Neural cell (in vitro differentiated cells): ENCODE results near the gene GPS1. TPM values are rescaled to one million over a fixed set of nuclear protein-coding genes. Genes with fewer than 3 reads are reported as not detected.

ENCODE experiments used
- H2AFZ ChIP-seq: fragments of 200-600, 300-800 bp; sonication (generic), shearing (Covaris generic); 2 replicates; pipeline ENCODE4 v1.6.0; 2014; ENCODE audit warnings: low read depth, mild to moderate bottlenecking, antibody characterized with exemption, low read length, moderate library complexity
- H3F3A ChIP-seq: fragments of 200-600 bp; shearing (Covaris generic); 2 replicates; pipeline ENCODE4 v1.6.1; 2016; ENCODE audit warnings: mild to moderate bottlenecking, moderate library complexity, mixed read lengths, antibody characterized with exemption, low read length; ENCODE audit not compliant: insufficient read depth, poor library complexity, severe bottlenecking
- H3K27ac ChIP-seq: fragments of 200-600, 300-800 bp; sonication (generic), shearing (Covaris generic); 2 replicates; pipeline ENCODE4 v1.5.1; 2014; ENCODE audit warnings: mild to moderate bottlenecking, low read length, moderate library complexity
- H3K27me3 ChIP-seq: fragments of 300-800, 200-600 bp; sonication (generic), shearing (Covaris generic); 2 replicates; pipeline ENCODE4 v1.6.0; 2014; ENCODE audit warnings: mild to moderate bottlenecking, low read depth, low read length, moderate library complexity; ENCODE audit not compliant: insufficient read depth
- H3K36me3 ChIP-seq: fragments of 300-800, 200-600 bp; sonication (generic), shearing (Covaris generic); 2 replicates; pipeline ENCODE4 v1.5.1; 2014; ENCODE audit warnings: mild to moderate bottlenecking, antibody characterized with exemption, low read length, moderate library complexity; ENCODE audit not compliant: insufficient read depth
- H3K4me2 ChIP-seq: fragments of 300-800, 200-600 bp; sonication (generic), shearing (Covaris generic); 2 replicates; pipeline ENCODE4 v1.6.0; 2014; ENCODE audit warnings: mild to moderate bottlenecking, low read length
- H3K4me3 ChIP-seq: fragments of 300-800, 200-600 bp; sonication (generic), shearing (Covaris generic); 2 replicates; pipeline ENCODE4 v1.5.1; 2014; ENCODE audit warnings: mild to moderate bottlenecking, low read length, moderate library complexity
- H3K79me2 ChIP-seq: fragments of 200-600 bp; shearing (Covaris generic); replicated peaks from 2 replicates; pipeline ENCODE4 v1.6.0; 2014; ENCODE audit warnings: mild to moderate bottlenecking, low read length, moderate library complexity; ENCODE audit not compliant: insufficient read depth
- H3K9ac ChIP-seq: fragments of 300-800, 200-600 bp; sonication (generic), shearing (Covaris generic); 2 replicates; pipeline ENCODE4 v1.6.1; 2016; ENCODE audit warnings: mild to moderate bottlenecking, low read length, mixed read lengths
- H3K9me2 ChIP-seq: fragments of 200-600 bp; shearing (Covaris generic); 2 replicates; pipeline ENCODE4 v1.6.1; 2016; ENCODE audit warnings: mild to moderate bottlenecking, low read length, mixed read lengths; ENCODE audit not compliant: insufficient read depth
- H3K9me3 ChIP-seq: fragments of 200-600, 300-800 bp; sonication (generic), shearing (Covaris generic); 2 replicates; pipeline ENCODE4 v1.6.1; 2016; ENCODE audit warnings: mild to moderate bottlenecking, mixed run types, low read length, moderate library complexity, mixed read lengths
- H4K20me1 ChIP-seq: fragments of 200-600 bp; shearing (Covaris generic); 2 replicates; pipeline ENCODE4 v1.6.1; 2016; ENCODE audit warnings: mild to moderate bottlenecking, mixed run types; ENCODE audit not compliant: insufficient read depth
- CTCF ChIP-seq: fragments of 450-650 bp; IDR thresholded peaks from 2 replicates; pipeline ENCODE4 v1.5.1; 2014; ENCODE audit warnings: antibody characterized with exemption, mild to moderate bottlenecking, moderate library complexity; ENCODE audit not compliant: poor library complexity, severe bottlenecking
- EP300 ChIP-seq: fragments of 450-650 bp; conservative IDR thresholded peaks from 2 replicates; pipeline ENCODE4 v1.6.1; 2014; ENCODE audit warnings: antibody characterized with exemption, mild to moderate bottlenecking, moderate library complexity; ENCODE audit not compliant: poor library complexity, severe bottlenecking
- EZH2 ChIP-seq: fragments of 200-600, 300-800 bp; shearing (Covaris generic), sonication (generic); IDR thresholded peaks from 2 replicates; pipeline ENCODE4 v1.6.1; 2014; ENCODE audit warnings: antibody characterized with exemption, low read length, borderline replicate concordance, mild to moderate bottlenecking; ENCODE audit not compliant: insufficient read depth, poor library complexity, severe bottlenecking
- MXI1 ChIP-seq: fragments of 450-650 bp; conservative IDR thresholded peaks from 2 replicates; pipeline ENCODE4 v1.6.1; 2014; ENCODE audit warnings: antibody characterized with exemption, mild to moderate bottlenecking; ENCODE audit not compliant: poor library complexity, severe bottlenecking
- POLR2AphosphoS5 ChIP-seq: IDR thresholded peaks from 2 replicates; pipeline ENCODE4 v1.6.1; 2012
- RAD21 ChIP-seq: fragments of 450-650 bp; conservative IDR thresholded peaks from 2 replicates; pipeline ENCODE4 v1.6.1; 2014; ENCODE audit warnings: antibody characterized with exemption, mild to moderate bottlenecking, moderate library complexity
- REST ChIP-seq: IDR thresholded peaks from 2 replicates; pipeline ENCODE4 v1.6.1; 2012; ENCODE audit warnings: borderline replicate concordance
- SMC3 ChIP-seq: fragments of 450-650 bp; conservative IDR thresholded peaks from 2 replicates; pipeline ENCODE4 v1.6.1; 2014; ENCODE audit warnings: antibody characterized with exemption, mild to moderate bottlenecking, moderate library complexity; ENCODE audit not compliant: poor library complexity
- TAF1 ChIP-seq: IDR thresholded peaks from 2 replicates; pipeline ENCODE4 v1.6.1; 2012; ENCODE audit warnings: low read depth
- polyA plus RNA-seq: library from polyadenylated mRNA; depleted of rRNA; stranded (reverse); fragments of >200 nt; gene quantifications from 2 replicates; pipeline ENCODE4 v1.2.3, GENCODE V29; 2014

The GPS1 gene
- polyA plus RNA-seq, 1 donor from 2014 or later = 170 TPM

DNA sequence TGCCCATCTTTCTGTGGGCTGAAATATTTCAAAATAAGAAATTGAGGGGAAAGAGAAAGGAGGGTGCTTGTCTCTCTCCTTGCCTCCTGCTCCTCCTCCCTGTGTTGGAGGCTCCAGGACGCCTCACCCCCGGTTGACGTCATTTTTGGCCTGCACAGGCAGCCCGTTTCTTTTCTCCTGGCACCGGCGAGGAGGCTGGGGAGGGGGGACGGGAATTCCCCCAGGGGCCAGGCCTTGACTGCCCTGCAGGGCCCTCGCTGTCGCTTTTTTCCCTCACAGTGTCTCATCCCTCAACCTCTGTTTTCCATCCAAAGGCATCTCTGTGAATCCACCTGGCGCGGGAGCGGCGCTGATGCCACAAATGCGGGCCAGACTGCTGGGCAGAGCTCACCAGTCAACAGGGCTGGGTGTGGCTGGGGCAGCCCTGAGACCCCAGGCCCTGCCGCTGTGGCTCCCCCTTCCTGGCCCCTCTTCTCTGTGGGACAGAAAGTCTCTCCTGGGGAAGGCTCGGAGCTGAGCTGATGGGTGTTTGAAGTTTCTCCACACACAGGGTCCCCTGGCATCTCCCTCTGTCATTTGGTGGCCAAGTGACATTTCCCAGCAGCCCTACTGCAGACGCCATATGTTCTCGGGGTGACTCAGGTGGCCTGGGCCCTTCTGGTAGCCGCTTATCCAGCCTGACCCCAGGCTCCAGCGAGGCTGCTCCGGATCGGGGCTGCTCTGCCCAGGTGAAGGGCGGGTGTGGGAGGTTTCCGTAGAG, 45.0 kb upstream of the GPS1 start:
- H3K4me3 ChIP-seq = no peak overlapping the region
- no peak overlapping the region for H3K4me2 ChIP-seq
- no peaks in the 10 kb centered on the region for H3F3A ChIP-seq
- no peak overlapping the region for H2AFZ ChIP-seq
- no peaks in the 10 kb centered on the region for H3K9me2 ChIP-seq
- H3K79me2 ChIP-seq = no peaks in the 10 kb centered on the region
- no peak overlapping the region for H3K9ac ChIP-seq
- no peak overlapping the region for H3K27ac ChIP-seq
- no peaks in the 10 kb centered on the region for H3K27me3 ChIP-seq
- H4K20me1 ChIP-seq = no peaks in the 10 kb centered on the region
- no peaks in the 10 kb centered on the region for H3K36me3 ChIP-seq
- TF ChIP-seq CTCF = no peak
- no peaks in the 10 kb centered on the region for H3K9me3 ChIP-seq

DNA sequence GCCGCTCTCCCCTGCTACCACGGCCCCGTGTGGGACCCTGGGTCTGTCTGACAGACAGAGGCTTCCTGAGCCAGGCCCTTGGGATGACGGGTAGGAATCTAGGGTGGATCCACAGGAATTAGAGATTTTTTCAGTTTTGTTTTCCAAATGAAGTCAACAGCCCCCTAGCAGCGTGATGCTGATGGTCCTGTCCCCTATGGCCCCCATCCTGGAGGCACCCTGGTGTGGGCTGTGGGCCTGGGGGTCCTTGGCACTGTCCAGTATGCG, 44.5 kb upstream of the GPS1 start:
- H3F3A ChIP-seq = no peaks in the 10 kb centered on the region
- no peak overlapping the region for H3K4me2 ChIP-seq
- no peaks in the 10 kb centered on the region for H3K36me3 ChIP-seq
- H3K4me3 ChIP-seq = no peak overlapping the region
- no peaks in the 10 kb centered on the region for H3K27me3 ChIP-seq
- H3K9me3 ChIP-seq = no peaks in the 10 kb centered on the region
- no peaks in the 10 kb centered on the region for H4K20me1 ChIP-seq
- H3K79me2 ChIP-seq = no peaks in the 10 kb centered on the region
- TF ChIP-seq REST (no peak), TAF1 (no peak), POLR2AphosphoS5 (no peak), MXI1 (no peak), EP300 (no peak), EZH2 (no peak), RAD21 (no peak), CTCF (no peak), SMC3 (no peak)
- H3K27ac ChIP-seq = no peak overlapping the region
- H3K9me2 ChIP-seq = no peaks in the 10 kb centered on the region
- no peak overlapping the region for H2AFZ ChIP-seq
- H3K9ac ChIP-seq = no peak overlapping the region
